ENCODE results near the gene POLD4.
A peak's percentile ranks its signal among the peaks of the same experiment; 100 is the strongest.
"Not testable (repeated sequence)": the region's sequence is repeated elsewhere in the genome, so short reads cannot be mapped to it uniquely, and the experiment has no call there.

Gene POLD4

GRCh38 chr11:67351275-67352005 lies 1.9 kb downstream of the POLD4 start:
- peak; percentile 71 for DNase-seq

GRCh38 chr11:67349928-67350465 lies 3.3 kb downstream of the POLD4 start:
- DNase-seq, result no peak

GRCh38 chr11:67349457-67349856 lies 3.9 kb downstream of the POLD4 start:
- DNase-seq, result no peak

- no peak for DNase-seq
Measured at GRCh38 chr11:67349036-67349435, 4.3 kb downstream of the POLD4 start.

- DNase-seq, result no peak
Measured at GRCh38 chr11:67347964-67348749, 5.2 kb downstream of the POLD4 start.

- DNase-seq, result peak; percentile 37
Measured at GRCh38 chr11:67345920-67346819, 7.2 kb downstream of the POLD4 start.

GRCh38 chr11:67345247-67345919 lies 8.0 kb downstream of the POLD4 start:
- no peak for DNase-seq

GRCh38 chr11:67344264-67344663 lies 9.1 kb downstream of the POLD4 start:
- peak; percentile 35 for DNase-seq

- no peak for DNase-seq
Measured at GRCh38 chr11:67337257-67337656, 16.1 kb downstream of the POLD4 start.

GRCh38 chr11:67332081-67332691 lies 21.2 kb downstream of the POLD4 start:
- DNase-seq, result no peak

- DNase-seq, result no peak
Measured at GRCh38 chr11:67323526-67323925, 29.8 kb downstream of the POLD4 start.

- DNase-seq, result no peak
Measured at GRCh38 chr11:67322049-67322448, 31.3 kb downstream of the POLD4 start.

GRCh38 chr11:67321313-67321871 lies 32.0 kb downstream of the POLD4 start:
- DNase-seq, result no peak

GRCh38 chr11:67320691-67321090 lies 32.7 kb downstream of the POLD4 start:
- DNase-seq, result no peak

GRCh38 chr11:67320011-67320410 lies 33.3 kb downstream of the POLD4 start:
- no peak for DNase-seq

- not testable (repeated sequence) for DNase-seq
Measured at GRCh38 chr11:67318876-67319275, 34.5 kb downstream of the POLD4 start.

GRCh38 chr11:67317888-67318555 lies 35.3 kb downstream of the POLD4 start:
- DNase-seq, result peak; percentile 32

- peak; percentile 99 for DNase-seq
Measured at GRCh38 chr11:67317205-67317887, 36.0 kb downstream of the POLD4 start.

- no peak for DNase-seq
Measured at GRCh38 chr11:67316882-67317204, 36.5 kb downstream of the POLD4 start.

- DNase-seq, result no peak
Measured at GRCh38 chr11:67315325-67315909, 37.9 kb downstream of the POLD4 start.

All from activated CD4-positive, alpha-beta T cell treated with anti-CD3 and anti-CD28 coated beads for 48 hours (primary cell).